ENCODE results near the gene PCCA. TPM values are rescaled to one million over a fixed set of nuclear protein-coding genes. Genes with fewer than 3 reads are reported as not detected.

Gene PCCA
- total and polyA plus RNA-seq, 8 donors, result 26.8 to 48.9 (median 37.6) TPM

DNA sequence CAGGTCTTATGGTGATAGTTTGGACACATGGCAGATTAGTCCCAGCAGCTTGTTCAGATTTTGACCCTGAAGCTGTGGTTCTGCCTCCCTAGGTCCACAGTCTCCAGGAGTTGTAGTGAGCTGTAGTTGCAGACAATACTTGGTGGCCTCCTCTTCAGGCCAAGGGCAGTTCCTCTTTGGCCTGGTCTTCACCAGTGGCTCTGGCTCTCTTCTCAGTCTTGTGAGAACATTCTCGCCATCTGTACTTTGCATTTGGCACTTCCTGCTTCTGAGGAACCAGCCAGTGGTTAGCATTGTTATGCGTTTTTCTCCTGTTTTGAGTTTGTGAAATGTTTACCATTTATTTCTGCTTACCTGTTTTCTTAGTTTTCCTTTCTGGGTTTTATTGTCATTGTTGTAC is 40.7 kb downstream of the PCCA start:
- ATAC-seq (peak; percentile 79), DNase-seq (no peak)
- H3K4me1 ChIP-seq, result peaks cover 0 to 13% of the 10 kb centered on the region in 2 donors
- no peak overlapping the region for H3K27ac ChIP-seq
- TF ChIP-seq, protein P1, sequence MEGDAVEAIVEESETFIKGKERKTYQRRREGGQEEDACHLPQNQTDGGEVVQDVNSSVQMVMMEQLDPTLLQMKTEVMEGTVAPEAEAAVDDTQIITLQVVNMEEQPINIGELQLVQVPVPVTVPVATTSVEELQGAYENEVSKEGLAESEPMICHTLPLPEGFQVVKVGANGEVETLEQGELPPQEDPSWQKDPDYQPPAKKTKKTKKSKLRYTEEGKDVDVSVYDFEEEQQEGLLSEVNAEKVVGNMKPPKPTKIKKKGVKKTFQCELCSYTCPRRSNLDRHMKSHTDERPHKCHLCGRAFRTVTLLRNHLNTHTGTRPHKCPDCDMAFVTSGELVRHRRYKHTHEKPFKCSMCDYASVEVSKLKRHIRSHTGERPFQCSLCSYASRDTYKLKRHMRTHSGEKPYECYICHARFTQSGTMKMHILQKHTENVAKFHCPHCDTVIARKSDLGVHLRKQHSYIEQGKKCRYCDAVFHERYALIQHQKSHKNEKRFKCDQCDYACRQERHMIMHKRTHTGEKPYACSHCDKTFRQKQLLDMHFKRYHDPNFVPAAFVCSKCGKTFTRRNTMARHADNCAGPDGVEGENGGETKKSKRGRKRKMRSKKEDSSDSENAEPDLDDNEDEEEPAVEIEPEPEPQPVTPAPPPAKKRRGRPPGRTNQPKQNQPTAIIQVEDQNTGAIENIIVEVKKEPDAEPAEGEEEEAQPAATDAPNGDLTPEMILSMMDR (IDR thresholded peaks at IDR 0.05), result no peak
- H3K9me3 ChIP-seq, result no peaks in the 10 kb centered on the region
- no peaks in the 10 kb centered on the region for H3K27me3 ChIP-seq
- intact Hi-C loops (cut with DNase I), result no loop called here
- H3K4me3 ChIP-seq, result no peak overlapping the region
- no peaks in the 10 kb centered on the region for H3K36me3 ChIP-seq

DNA sequence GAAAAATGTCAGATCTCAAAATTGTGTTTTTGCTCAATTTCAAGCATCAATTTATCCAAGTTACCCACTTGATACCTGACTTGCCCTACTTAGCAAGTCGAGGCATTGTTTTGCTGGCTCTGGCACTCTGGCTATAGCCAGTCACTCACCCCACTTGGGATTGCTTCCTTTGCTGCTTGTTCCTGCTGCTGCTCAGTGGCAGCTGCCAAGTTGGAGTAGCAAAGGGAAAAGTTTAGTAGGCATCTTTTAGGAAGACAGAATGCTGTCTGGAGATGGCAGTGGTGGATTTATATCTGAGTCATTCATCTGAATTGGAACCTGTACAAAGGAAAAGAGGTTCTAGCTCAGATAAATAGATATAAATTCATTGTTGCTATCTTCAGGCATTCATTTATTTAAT is 41.2 kb downstream of the PCCA start:
- no peaks in the 10 kb centered on the region for H3K36me3 ChIP-seq
- H3K27me3 ChIP-seq, result no peaks in the 10 kb centered on the region
- TF ChIP-seq, protein P1 (IDR thresholded peaks at IDR 0.05), result no peak
- H3K9me3 ChIP-seq, result no peaks in the 10 kb centered on the region
- H3K4me3 ChIP-seq, result no peak overlapping the region
- no peak for DNase-seq
- no peak overlapping the region for H3K27ac ChIP-seq
- ATAC-seq, result peak; percentile 45
- peaks cover 0 to 13% of the 10 kb centered on the region in 2 donors for H3K4me1 ChIP-seq
- intact Hi-C loops (cut with DNase I), result no loop called here

DNA sequence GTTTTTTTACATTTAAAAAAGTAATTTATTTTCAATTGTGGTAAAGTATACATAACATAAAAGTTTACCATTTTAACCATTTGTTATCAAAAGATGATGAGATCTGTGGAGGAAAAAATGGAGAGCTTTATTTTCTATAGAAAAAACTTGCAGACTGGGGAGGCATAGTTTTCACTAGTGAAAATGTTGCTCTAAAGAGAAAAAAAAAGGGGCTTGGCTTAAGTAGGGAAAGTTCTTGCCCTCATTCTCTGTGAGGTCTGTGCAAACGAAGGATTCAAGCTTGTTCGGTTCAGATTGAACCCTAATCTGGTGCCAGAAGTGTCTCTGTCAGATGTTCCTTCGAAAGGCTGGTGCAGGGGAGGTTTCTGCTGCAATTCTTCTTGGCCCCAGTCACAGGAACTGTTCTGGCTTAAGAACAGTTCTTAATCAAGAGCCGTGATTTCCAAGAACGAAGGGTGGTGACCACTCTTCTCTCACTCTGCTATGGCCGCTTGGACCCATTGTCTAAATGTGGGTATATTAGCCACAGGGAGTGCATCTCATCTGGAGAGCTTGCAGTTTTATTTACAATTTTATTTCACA is 42.1 kb downstream of the PCCA start:
- Histone ChIP-seq H3K27ac (no peak overlapping the region), H3K9me3 (no peaks in the 10 kb centered on the region), H3K27me3 (no peaks in the 10 kb centered on the region), H3K4me3 (no peak overlapping the region), H3K36me3 (no peaks in the 10 kb centered on the region), H3K4me1 (peaks cover 0 to 13% of the 10 kb centered on the region in 2 donors)
- ATAC-seq (peak; percentile 20), DNase-seq (no peak)
- TF ChIP-seq, protein P1 (IDR thresholded peaks at IDR 0.05), result no peak
- intact Hi-C loops (cut with DNase I), result no loop called here

DNA sequence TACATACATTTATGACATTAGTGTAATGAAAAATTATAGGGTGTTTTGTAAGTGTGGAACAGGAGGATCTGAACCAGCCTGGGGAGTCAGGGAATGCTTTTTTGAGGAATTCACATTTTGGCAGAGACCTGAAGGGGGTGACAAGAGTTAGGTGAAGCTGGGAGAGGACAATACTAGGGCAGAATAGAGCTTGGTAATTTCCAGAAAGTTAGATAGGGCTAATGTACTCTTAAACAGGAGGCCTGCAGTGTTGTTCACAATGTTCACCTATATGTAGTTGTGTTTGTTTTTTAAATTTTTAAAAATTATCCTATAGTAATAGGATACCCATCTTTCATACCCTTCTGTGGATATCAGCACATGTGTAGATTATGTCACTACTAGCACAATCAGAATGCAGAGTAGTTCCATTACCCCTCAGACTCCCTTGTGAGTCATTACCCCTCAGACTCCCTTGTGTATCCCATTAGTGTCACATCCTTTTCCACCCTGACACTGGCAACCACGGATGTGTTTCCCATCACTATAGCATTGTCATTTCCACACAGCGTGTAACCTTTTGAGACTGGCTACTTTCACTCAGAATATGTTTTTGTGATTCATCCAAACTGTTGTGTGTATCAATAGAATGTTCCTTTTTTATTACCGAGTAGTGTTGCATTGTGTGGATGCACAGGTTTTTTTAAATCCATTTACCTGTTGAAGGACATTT is 43.1 kb downstream of the PCCA start:
- Histone ChIP-seq H3K27me3 (no peaks in the 10 kb centered on the region), H3K27ac (peak overlapping the region in 1 of 2 donors; percentile 53), H3K36me3 (no peaks in the 10 kb centered on the region), H3K9me3 (no peaks in the 10 kb centered on the region), H3K4me1 (peaks cover 0 to 13% of the 10 kb centered on the region in 2 donors), H3K4me3 (no peak overlapping the region)
- intact Hi-C loops (cut with DNase I), result no loop called here
- no peak for DNase-seq
- TF ChIP-seq, protein P1 (IDR thresholded peaks at IDR 0.05), result no peak
- peak; percentile 72 for ATAC-seq

DNA sequence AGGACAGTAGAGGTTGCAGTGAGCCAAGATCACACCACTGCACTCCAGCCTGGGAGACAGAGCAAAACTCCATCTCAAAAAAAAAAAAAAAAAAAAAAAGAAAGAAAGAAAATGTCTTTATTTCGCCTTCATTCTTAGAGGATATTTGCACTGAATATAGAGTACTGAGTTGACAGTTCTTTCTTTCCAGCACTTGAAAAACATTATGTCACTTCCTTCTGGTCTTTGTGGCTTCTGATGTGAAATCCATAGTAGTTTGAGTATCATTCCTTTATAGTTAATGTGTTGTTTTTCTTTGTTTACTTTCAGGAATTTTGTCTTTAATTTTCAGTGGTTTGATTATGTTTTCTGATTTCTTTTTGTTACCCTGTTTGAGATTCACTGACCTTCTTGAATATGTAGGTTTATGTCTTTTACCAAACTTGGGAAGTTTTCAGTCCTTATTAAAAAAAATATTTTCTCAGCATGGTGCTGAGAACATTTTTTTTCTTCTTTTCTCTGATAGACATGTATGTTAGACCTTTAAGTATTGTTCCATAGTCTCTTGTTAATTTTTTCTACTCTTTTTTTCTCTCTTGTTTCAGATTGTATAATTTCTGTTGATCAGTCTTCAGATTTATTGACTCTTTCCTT is 50.1 kb downstream of the PCCA start:
- ATAC-seq, result no peak
- H3K36me3 ChIP-seq, result no peaks in the 10 kb centered on the region
- no peaks in the 10 kb centered on the region for H3K4me1 ChIP-seq
- TF ChIP-seq, protein P1 (IDR thresholded peaks at IDR 0.05), result no peak
- no peaks in the 10 kb centered on the region for H3K27me3 ChIP-seq
- DNase-seq, result no peak
- no peaks in the 10 kb centered on the region for H3K9me3 ChIP-seq
- H3K27ac ChIP-seq, result no peak overlapping the region
- intact Hi-C loops (cut with DNase I), result no loop called here
- no peak overlapping the region for H3K4me3 ChIP-seq
